C4-2B (cell line): ENCODE measurements around the gene GPR150.

Experiments used
- H3K27ac ChIP-seq: fragments of 450-650 bp; 2 replicates; pipeline ENCODE4 v1.5.1; 2017
- ZFX ChIP-seq: fragments of 450-650 bp; IDR thresholded peaks from 2 replicates; pipeline ENCODE4 v1.6.1; 2017
- TF ChIP-seq, protein P1 (sequence below): fragments of 450-650 bp; conservative IDR thresholded peaks from 2 replicates; pipeline ENCODE4 v1.5.1; 2017; ENCODE audit warnings: mild to moderate bottlenecking

Gene GPR150

DNA sequence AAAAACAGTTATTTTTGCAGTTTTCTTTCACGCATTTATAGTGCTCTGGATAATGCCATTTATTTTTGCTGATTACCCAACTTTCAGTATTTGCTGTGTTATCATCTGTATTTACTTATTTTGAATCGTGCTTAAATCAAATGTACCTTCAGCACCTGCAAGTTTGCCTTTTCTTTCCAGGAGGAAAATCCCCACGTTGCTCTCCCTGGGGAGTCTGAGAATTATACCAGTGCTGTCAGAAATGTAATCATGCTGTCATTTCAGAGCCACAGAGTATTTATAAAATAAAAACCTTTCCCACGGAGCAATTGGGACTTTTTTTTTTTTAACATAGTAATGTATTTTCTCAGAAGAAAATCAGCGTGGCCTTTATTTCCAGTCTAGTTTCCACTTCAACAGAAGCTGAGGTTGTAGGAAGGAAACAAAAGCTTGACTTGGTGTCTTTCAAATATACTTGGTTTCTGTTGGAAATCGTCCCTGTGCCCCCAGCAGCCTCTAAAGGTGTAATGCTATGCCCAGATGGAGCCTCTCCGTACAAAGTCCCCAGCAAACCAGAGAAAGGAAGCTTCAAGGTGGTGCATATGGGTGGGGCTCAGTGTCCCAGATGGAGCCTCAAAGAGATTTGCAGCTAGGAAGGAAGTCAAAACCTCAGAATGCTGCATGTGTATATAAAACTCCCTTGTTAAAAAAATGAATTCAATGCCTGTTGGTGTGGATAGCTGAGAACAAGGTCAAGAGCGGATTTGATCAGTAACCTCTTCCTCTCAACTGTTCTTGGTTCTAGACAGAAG is 2.1 kb downstream of the GPR150 start:
- TF ChIP-seq, protein P1, sequence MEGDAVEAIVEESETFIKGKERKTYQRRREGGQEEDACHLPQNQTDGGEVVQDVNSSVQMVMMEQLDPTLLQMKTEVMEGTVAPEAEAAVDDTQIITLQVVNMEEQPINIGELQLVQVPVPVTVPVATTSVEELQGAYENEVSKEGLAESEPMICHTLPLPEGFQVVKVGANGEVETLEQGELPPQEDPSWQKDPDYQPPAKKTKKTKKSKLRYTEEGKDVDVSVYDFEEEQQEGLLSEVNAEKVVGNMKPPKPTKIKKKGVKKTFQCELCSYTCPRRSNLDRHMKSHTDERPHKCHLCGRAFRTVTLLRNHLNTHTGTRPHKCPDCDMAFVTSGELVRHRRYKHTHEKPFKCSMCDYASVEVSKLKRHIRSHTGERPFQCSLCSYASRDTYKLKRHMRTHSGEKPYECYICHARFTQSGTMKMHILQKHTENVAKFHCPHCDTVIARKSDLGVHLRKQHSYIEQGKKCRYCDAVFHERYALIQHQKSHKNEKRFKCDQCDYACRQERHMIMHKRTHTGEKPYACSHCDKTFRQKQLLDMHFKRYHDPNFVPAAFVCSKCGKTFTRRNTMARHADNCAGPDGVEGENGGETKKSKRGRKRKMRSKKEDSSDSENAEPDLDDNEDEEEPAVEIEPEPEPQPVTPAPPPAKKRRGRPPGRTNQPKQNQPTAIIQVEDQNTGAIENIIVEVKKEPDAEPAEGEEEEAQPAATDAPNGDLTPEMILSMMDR, result no peak
- TF ChIP-seq ZFX, result no peak
- no peak overlapping the region for H3K27ac ChIP-seq

DNA sequence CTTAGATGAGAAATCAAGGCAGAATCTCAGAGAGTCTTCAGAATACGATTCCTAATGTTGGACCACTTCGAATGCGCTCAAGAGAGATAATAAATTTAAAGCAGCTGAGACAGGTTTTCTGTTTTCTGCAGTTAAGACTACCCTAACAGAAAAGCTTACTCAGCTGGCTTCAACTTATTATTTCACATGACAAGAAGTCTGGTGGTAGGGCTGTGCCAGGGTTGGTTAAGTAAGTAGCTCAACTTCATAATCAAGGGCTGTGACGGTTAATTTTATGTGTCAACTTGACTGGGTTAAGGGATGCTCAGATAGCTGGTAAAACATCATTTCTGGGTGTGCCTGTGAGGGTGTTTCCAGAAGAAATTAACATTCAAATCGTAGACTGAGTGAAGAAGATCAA is 3.8 kb downstream of the GPR150 start:
- TF ChIP-seq, protein P1, result no peak
- no peak for TF ChIP-seq ZFX
- H3K27ac ChIP-seq, result no peak overlapping the region

DNA sequence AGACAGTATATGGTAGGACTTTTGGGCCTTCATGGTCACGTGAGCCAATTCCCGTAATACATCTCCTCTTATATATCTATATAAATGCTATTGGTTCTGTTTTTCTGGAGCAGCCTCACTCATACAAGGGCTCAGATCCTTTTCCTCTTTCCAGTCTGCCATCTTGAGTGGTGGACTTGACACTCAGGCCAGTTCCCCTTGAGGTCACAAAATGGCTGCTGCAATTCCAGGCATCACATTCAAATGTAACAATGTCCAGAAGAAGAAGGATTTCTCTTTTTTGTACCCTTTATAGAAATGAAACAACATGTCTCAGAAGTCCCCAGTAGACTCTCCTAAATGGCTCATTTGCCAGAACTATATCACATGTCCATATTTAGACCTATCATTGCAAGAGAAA is 4.5 kb downstream of the GPR150 start:
- H3K27ac ChIP-seq, result no peak overlapping the region
- TF ChIP-seq, protein P1, result no peak
- TF ChIP-seq ZFX, result no peak

DNA sequence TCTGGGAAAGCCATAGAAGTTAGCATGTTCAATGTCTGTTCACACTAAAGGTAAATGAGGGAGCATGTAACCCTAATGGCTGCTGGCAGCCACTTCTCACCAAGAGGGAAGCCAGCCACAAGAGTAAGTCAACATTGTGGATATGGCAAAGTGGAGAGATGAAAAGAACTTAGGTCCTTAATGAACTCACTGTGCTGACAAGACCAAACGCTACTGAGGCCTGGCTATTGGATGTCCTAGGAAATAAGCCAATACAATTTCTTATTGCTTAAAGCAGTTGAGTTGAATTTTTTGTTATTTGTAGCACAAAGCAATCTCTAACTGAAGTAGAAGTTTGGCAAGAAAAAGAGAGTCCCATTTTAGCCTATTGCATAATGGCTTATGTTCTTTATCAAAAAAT is 6.8 kb downstream of the GPR150 start:
- no peak for TF ChIP-seq ZFX
- TF ChIP-seq, protein P1, result no peak
- H3K27ac ChIP-seq, result no peak overlapping the region

DNA sequence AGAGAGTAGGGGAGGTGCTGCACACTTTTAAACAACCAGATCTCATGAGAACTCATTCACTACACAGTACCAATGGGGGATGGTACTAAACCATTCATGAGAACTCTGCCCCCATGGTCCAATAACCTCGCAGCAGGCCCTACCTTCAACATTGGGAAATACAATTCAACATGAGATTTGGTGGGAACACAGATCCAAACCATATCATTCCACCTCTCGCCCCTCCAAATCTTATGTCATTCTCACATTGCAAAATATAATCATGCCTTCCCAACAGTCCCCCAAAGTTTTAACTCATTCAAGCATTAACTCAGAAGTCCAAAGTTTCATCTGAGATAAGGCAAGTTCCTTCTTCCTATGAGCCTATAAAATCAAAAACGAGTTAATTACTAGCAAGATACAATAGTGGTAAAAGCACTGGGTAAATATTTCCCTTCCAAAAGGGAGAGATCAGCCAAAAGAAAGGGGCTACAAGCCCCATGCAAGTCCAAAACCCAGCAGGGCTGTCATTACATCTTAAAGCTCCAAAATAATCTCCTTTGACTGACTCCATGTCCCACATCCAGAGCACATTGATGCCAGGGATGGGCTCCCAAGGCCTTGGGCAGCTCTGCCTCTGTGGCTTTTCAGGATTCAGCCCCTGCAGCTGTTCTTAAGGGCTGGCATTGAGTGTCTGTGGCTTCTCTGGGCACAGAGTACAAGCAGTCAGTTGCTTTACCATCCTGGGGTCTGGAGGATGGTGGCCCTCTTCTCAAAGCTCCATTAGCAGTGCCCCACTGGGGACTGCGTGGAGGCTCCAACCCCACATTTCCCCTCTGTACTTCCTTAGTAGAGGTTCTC is 8.3 kb downstream of the GPR150 start:
- H3K27ac ChIP-seq, result no peak overlapping the region
- no peak for TF ChIP-seq ZFX
- TF ChIP-seq, protein P1, result no peak

DNA sequence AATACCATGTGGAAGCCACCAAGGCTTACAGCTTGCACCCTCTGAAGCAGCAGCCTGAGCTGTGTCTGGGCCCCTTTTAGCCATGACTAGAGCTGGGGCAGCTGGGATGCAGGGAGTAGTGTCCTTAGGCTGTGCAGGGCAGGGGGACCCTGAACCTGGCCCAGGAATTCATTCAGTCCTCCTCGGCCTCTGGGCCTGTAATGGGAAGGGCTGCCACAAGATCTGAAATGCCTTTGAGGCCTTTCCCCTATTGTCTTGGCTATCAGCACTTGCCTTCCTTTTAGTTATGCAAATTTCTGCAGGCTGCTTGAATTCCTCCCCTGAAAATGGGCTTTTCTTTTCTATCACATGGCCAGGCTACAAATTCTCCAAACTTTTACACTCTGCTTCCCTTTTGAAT is 9.0 kb downstream of the GPR150 start:
- TF ChIP-seq, protein P1, result no peak
- TF ChIP-seq ZFX, result no peak
- H3K27ac ChIP-seq, result no peak overlapping the region

DNA sequence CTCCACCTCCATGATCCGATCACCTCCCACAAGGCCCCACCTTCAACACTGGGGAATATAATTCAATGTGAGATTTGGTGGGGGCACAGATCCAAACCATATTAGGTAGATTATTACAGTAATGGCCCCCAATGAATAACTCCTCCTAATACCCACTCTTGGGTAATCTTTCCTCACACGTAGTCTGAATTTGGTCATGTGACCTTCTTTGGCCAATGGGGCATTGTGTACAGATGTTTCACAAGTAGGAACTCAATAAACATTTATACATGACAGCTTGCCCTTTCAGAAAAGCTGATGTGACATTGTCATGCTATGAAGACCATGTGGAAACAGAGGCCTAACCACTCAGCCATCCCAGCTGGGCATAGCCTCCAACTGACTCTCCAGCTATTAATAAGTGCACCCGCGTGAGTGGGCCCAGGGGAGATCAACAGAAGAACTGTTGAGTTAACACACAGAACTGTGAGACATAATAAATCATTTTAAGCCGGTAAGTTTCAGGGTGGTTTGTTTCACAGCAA is 10.6 kb downstream of the GPR150 start:
- TF ChIP-seq ZFX, result no peak
- TF ChIP-seq, protein P1, result no peak
- no peak overlapping the region for H3K27ac ChIP-seq
